NCI-H128 (cell line): ENCODE measurements around the gene PDXK.
"Not testable (repeated sequence)": the region's sequence is repeated elsewhere in the genome, so short reads cannot be mapped to it uniquely, and the experiment has no call there.

Experiments used
- DNase-seq: peaks from one replicate; lab custom pipeline; 2025; ENCODE audit not compliant: unreplicated experiment; lab: John Stamatoyannopoulos, UW

Gene PDXK

GRCh38 chr21:43697758-43698643, 20.9 kb upstream of the PDXK start:
- DNase-seq: no peak

DNA sequence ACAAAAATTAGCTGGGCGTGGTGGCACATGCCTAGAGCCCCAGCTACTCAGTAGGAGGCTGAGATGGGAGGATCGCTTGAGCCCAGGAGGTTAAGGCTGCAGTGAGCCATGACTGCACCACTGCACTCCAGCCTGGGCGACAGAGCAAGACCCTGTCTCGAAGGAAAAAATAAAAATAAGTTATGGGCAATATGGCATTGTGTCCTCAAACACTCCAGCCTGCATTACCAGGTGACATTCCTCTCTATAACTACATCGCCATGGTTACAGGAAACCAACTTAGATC, 19.5 kb upstream of the PDXK start:
- not testable (repeated sequence) for DNase-seq

DNA sequence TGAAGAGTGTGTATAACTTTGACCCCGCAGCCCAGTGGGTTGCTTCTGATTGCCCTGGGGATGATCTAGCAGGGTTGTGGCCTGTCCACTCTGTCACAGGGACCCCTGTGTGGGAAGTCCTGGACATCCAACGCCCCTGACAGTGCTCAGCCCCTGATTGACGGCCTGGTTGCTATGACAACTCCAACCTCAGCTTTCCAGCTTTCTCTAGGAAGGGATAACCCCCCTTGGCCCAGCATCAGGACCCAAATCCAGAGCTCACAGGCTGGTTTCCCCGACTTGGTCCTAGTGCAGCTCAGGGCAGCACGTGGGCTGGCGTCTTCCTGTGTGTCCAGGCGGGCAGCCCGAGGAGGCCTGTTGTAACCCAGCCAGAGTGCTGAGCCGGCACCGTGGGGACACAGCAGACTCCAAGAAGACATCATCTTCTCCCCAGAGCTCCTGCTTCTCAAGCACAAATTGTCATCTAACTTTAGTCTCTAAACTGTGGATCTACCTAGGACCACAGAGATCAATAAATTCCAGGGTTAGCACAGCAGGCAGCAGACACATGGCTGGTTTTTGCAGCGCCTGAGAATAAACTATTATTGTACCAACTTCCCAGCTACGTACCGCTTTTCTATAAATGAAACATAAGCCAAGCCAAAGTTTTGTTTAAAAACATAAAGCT, 18.9 kb upstream of the PDXK start:
- no peak for DNase-seq

GRCh38 chr21:43701936-43702784, 16.8 kb upstream of the PDXK start:
- no peak for DNase-seq

DNA sequence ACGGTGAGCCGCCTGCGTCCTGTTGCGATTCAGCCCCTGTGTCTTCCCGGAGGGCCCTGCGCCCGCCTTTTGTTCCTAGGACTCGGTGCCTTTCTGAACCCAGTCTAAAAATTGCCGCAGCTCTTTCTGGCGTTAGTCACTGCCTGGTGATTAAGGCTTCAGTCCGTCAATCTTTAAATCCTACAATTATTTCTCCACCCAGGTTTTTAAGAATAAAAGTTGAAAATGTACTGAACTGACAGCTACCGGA, 16.2 kb upstream of the PDXK start:
- no peak for DNase-seq

DNA sequence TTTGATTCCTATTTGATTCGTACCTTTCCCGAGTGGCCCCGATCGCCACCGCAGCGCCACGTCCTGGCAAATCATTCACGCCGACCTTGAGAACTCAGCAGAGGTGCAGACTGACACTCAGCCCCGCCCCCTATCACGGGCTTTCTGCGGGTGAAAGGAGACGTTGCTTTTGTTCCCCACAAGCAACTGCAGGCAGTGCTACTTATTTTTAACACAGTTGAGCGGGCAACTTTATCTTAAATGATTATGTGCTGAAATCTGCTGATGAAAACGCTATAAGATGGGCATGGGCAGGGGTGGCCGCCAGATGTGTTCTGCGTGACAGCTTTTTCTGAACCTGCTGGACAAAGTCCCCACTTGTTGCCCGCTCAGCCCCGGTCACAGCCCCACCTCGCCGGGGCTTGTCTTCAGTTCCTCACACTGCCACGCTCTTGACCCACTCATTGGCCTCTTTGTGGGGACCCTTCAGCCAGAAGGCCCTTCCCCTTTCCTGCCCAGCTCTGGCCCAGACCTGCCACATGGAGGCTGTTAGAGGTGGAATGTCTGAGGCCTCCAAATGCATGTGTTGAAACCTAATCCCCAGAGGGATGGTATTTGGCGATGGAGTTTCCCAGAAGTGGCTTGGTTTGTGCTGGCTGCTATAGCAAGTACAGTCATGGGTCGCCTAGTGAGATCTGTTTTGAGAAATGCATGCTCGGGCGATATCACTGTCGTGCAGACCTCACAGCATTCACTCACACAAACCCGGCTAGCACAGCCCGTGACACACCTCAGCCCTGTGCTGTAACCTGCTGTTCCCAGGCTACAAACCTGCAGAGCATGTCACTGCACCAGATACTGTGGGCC, 15.7 kb upstream of the PDXK start:
- DNase-seq: no peak

GRCh38 chr21:43707462-43707861, 11.5 kb upstream of the PDXK start:
- DNase-seq: no peak

DNA sequence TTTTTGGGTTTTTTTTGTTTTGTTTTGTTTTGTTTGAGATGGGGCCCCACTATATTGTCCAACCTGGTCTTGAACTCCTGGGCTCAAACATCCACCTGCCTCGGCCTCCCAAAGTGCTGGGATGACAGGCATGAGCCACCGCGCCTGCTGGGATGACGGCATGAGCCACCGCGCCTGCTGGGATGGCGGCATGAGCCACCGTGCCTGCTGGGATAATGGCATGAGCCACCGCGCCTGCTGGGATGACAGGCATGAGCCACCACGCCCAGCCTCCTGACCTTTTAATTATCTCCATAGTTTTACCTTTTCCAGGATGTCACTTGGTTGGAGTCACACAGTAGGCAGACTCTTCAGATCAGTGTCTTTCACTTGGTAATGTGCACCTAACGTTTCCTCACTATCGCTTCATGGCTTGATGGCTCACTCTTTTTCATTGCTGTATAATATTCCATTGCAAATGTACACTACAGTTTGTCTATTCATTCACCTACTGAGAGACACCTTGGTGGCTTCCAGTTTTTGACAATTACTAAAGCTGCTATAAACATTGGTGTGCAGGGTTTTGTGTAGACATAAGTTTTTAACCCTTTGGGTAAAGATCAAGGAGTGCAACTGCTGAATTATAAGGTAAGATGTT, 10.1 kb upstream of the PDXK start:
- no peak for DNase-seq

- DNase-seq: no peak
Measured at GRCh38 chr21:43712268-43712942, 6.5 kb upstream of the PDXK start.

GRCh38 chr21:43713123-43713522, 5.8 kb upstream of the PDXK start:
- DNase-seq: not testable (repeated sequence)

GRCh38 chr21:43716376-43717165, 2.4 kb upstream of the PDXK start:
- no peak for DNase-seq

- DNase-seq: no peak
Measured at GRCh38 chr21:43717166-43717853, 1.6 kb upstream of the PDXK start.

DNA sequence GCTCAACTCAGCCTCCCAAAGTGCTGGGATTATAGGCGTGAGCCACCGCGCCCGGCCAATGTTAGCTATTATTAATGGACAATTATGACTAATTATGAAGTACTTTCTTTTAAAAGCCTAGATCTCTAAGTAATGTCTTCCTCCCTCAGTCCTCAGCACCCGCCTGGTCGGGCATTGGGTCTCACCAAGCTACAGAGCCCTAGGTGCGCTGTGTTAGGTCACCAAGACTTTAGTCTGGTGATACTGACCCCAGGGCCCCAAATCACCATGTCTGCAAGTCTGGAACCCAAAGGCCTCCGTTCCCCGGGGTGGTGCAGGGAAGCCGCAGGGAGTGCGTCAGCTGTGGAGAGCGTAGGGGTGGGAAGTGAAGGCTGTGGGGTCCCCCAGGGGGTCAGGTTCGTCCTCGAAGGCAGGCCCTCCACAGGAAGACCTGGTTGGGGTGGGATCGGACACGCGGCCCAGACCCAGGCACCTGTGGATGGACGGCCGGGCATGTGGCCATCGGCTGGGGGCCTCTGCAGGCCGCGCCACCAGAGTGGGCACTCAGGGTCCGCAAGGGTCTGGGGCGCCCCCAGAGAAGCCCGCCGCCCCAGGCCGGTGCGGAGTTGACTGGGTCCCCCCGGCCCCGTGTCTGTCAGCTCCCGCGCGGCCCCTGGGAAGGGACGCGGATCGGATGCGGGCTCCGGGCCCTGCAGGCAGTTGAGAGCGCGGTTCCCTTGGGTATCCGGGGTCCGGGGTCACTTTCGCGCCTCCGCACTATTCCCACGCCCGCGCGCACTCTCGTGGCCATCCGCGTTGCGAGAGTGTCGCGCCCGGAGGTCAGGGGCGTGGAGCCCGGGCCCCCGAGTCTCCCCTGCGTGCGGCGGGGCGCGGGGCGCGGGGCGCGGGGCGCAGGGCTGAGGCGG, 710 bp upstream of the PDXK start:
- DNase-seq: no peak

DNA sequence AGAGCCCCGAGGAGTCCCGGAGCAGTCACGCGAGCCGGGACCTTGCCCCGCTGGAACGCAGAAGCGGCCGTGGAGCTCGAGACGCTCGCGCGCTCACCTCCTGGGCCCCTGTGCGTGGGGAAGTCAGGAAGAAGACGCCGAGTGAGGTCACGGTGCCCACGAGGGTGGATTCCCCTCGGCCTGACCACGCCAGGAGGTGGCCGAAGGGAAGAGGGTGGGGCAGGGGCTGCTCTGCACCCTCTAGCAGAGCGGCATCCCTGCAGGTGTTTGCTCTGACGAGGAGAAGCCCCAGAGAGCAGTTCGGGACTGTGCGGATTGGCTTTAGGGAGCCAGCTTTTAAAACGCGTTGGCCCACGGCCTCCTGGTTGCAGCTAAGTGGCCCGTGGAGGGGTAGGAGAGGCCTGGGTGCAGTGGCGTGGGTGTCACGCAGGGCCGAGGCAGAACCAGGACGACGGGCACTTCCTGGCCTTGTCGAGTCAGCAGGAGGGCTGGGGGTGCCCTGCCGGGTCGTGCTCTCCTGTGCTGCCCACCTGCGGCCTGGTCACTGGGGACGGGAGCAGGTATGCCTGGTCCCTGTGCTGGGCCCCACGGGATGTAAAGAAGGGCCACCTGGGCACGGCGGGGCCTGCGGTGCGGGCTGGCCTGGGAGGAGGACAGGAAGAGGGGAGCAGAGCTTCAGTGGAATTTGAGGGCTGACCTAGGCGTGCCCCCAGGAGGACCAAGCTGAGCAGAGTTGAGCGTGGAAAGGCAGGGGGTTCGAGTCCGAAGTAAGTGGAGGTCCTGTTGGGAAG, 1.0 kb downstream of the PDXK start:
- no peak for DNase-seq

DNA sequence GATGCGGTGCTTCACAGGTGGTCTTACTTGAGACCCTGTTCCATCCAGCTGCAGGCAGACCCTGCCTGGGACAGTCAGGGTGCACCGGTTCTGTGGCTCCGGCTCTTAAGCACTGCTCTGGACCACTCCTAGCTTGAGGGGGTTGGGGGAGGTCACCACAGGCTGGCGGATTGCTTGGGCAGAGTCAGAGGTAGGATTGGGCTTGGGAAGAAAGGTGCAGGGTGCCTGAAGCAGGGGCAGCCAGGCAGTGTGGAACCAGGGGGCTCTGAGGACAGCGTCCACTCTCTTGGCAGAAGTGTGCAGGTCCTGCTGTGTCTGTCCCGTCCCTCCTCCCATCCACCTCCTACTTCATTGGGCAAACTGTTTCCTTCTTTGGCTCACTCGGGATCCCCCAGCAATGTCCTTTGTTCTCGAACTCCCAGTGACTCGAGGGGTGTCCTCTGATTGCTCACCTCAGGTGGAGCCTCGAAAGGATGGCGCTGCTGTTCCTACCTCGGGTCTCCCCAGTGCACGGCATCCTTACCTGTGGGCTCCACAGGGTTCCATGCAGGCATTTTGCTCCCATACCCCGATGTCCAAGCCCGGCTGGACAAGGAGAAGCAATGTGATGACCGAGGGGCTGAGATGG, 1.7 kb downstream of the PDXK start:
- DNase-seq: no peak

DNA sequence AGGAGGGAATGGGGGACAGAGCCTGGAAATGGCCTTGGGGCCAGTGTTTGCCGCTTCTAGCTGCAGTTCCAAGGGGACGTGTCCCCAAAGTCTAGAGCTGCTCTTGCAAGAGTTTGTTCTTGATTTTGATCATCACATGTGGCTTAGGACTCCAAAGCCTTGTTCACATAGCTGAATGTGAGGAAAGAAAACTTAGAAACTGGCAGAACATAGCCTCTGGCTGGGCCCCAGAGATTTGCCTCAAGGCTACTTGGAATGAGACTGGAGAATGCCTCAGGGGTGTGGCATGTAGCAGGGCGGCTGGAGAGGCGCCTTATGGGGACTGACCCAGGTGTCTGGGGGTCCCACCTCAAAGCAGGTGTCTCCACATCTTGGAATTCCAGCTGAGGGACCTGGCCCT, 2.3 kb downstream of the PDXK start:
- no peak for DNase-seq

DNA sequence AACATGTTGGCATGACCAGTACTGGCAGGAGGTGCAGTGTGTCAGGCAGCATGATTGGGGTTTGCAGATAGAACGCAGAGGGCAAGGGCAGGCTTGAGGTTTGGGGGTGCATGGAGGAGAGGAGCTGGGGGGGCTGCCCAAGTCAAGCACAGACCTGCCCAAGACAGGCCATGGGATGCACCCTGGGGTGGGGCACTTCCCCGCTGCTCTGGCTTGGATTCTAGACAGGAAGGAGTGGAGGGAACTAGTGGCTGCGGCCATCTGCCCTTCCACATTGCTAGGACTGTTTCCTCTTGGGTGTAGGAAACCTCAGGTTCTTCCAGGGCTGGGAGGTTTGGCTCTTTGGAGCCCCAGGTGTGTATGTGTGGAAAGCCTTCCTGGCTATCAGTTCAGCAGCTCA, 3.0 kb downstream of the PDXK start:
- DNase-seq: no peak
